H1 (cell line): Measurements from ENCODE around the gene LAP3. TPM values are rescaled to one million over a fixed set of nuclear protein-coding genes. Genes with fewer than 3 reads are reported as not detected.

Experiments
- CBX8 ChIP-seq: fragments of 300-800, 300-1000 bp; sonication (generic); IDR thresholded peaks from 2 replicates; pipeline ENCODE4 v1.7.1; 2016; ENCODE audit warnings: low read depth, low read length, borderline replicate concordance
- CHD2 ChIP-seq: IDR thresholded peaks from 2 replicates; pipeline ENCODE4 v1.6.1; 2012; ENCODE audit warnings: low read length, improper control_type of control experiment
- CHD7 ChIP-seq: fragments of 300-600 bp; sonication (generic); IDR thresholded peaks from 2 replicates; pipeline ENCODE4 v1.7.1; 2012; ENCODE audit warnings: low read length, moderate library complexity, mild to moderate bottlenecking, inconsistent platforms; ENCODE audit not compliant: insufficient replicate concordance
- EGR1 ChIP-seq: IDR thresholded peaks from 2 replicates; pipeline ENCODE4 v1.6.1; 2011; ENCODE audit warnings: low read depth, low read length, borderline replicate concordance
- KDM1A ChIP-seq: fragments of 200-600, 300-600 bp; sonication (generic); IDR thresholded peaks from 2 replicates; pipeline ENCODE4 v1.7.1; 2016; ENCODE audit warnings: mild to moderate bottlenecking, low read length, borderline replicate concordance
- RBBP5 ChIP-seq: IDR thresholded peaks from 2 replicates; pipeline ENCODE4 v1.7.1; 2012; ENCODE audit warnings: low read depth, mild to moderate bottlenecking, inconsistent platforms, low read length, moderate library complexity, borderline replicate concordance
- SAP30 ChIP-seq: fragments of 300-600 bp; sonication (generic); IDR thresholded peaks from 2 replicates; pipeline ENCODE4 v1.7.1; 2012; ENCODE audit warnings: low read length, moderate library complexity, mild to moderate bottlenecking, inconsistent platforms; ENCODE audit not compliant: insufficient read depth, insufficient replicate concordance
- polyA plus RNA-seq, 7 experiments: library from polyadenylated mRNA; depleted of rRNA in 3 of 7; stranded (reverse) in 5 of 7; unstranded in 2 of 7; fragments of >200 nt in 5 of 7; fragments of 200-250 nt in 2 of 7; gene quantifications; 1 replicate in 5 of 7; 2 replicates in 1 of 7; 4 replicates in 1 of 7; pipeline versions ENCODE4 v1.2.1 to v1.2.3, GENCODE V29; 2011 to 2013; ENCODE audit warnings: missing spikeins in 2 of 7, mixed read lengths in 2 of 7
- total RNA-seq: library from RNA; stranded (reverse); fragmentation: NEBNext Ultra II Directional; extraction: Animal tissue kit (Norgen Biotek cat#: 25700); gene quantifications from 2 replicates; pipeline ENCODE4 v1.2.1, GENCODE V29; 2021

Gene LAP3
- total and polyA plus RNA-seq, 2 of the 8 experiments (the other 6 are each of a cell fraction or from before 2014, with no cell fraction given) = 28.3 to 50.9 TPM

GRCh38 chr4:17614416-17615299, 37.7 kb downstream of the LAP3 start, which contains the start of gene MED28 (continued):
- TF ChIP-seq CHD7 (no peak), KDM1A (no peak), EGR1 (no peak), RBBP5 (peak; percentile 60; the same call in 1 of the 2 replicates), CBX8 (no peak), SAP30 (peak; percentile 43), CHD2 (no peak)
